DOHH2 (cell line): Measurements from ENCODE around the gene PPIB.

Experiments used
- EZH2phosphoT487 ChIP-seq: fragments of 200-600 bp; sonication (generic); IDR thresholded peaks from 2 replicates; pipeline ENCODE4 v1.6.1; 2017; ENCODE audit warnings: borderline replicate concordance, mild to moderate bottlenecking, antibody characterized with exemption, low read length, moderate library complexity, mixed read lengths
- TF ChIP-seq, protein P1 (sequence below): fragments of 200-600 bp; sonication (generic); IDR thresholded peaks from one replicate; pipeline ENCODE4 v1.5.1; 2014; ENCODE audit warnings: antibody characterized with exemption, mild to moderate bottlenecking, low read depth, low read length; ENCODE audit not compliant: poor library complexity, severe bottlenecking

DNA sequence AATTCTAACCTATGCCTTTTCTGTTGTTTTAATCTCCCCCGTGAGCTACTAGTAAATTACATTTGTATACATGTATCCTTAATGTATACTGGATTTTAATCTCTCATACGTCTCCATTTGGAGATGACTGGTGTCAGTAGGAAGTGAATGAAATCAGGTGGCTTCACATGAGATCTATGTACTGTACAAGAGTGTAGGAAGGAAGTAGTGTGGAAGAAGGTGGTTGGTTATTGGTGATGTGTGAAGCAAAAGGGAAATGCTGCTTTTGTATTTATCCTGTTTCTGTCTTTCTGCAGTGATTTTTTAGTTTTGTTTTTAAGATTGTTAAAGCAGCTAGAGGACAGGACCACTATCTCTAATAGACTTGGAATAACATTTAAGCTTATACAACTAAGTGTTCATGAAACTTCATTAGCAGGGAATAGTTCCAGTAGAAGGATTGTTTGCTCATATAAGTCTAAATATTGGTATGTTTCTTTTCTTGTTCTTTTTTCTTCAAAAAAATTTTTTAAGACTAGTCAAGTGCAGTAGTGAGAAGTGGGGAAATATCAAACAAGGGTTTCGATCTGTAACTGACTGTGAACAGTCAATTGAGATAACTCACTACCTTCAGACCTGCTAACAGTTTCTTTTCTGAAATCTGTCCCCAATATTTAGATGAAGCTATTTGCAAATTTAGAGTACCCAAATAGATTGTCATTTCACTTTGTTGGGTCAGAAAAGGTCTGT, 51.7 kb downstream of the PPIB start:
- TF ChIP-seq, protein P1, sequence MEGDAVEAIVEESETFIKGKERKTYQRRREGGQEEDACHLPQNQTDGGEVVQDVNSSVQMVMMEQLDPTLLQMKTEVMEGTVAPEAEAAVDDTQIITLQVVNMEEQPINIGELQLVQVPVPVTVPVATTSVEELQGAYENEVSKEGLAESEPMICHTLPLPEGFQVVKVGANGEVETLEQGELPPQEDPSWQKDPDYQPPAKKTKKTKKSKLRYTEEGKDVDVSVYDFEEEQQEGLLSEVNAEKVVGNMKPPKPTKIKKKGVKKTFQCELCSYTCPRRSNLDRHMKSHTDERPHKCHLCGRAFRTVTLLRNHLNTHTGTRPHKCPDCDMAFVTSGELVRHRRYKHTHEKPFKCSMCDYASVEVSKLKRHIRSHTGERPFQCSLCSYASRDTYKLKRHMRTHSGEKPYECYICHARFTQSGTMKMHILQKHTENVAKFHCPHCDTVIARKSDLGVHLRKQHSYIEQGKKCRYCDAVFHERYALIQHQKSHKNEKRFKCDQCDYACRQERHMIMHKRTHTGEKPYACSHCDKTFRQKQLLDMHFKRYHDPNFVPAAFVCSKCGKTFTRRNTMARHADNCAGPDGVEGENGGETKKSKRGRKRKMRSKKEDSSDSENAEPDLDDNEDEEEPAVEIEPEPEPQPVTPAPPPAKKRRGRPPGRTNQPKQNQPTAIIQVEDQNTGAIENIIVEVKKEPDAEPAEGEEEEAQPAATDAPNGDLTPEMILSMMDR = no peak
- TF ChIP-seq EZH2phosphoT487 = no peak
